HG03575 (cell line): ENCODE data around the gene TRIM2.

Experiments used
- ATAC-seq: cut with Tn5 transposase; IDR thresholded peaks from one replicate; pipeline ENCODE4 v1.9.1; 2021; ENCODE audit not compliant: unreplicated experiment, insufficient number of reproducible peaks, low FRiP score; ENCODE audit errors: extremely low read depth

Gene TRIM2

DNA sequence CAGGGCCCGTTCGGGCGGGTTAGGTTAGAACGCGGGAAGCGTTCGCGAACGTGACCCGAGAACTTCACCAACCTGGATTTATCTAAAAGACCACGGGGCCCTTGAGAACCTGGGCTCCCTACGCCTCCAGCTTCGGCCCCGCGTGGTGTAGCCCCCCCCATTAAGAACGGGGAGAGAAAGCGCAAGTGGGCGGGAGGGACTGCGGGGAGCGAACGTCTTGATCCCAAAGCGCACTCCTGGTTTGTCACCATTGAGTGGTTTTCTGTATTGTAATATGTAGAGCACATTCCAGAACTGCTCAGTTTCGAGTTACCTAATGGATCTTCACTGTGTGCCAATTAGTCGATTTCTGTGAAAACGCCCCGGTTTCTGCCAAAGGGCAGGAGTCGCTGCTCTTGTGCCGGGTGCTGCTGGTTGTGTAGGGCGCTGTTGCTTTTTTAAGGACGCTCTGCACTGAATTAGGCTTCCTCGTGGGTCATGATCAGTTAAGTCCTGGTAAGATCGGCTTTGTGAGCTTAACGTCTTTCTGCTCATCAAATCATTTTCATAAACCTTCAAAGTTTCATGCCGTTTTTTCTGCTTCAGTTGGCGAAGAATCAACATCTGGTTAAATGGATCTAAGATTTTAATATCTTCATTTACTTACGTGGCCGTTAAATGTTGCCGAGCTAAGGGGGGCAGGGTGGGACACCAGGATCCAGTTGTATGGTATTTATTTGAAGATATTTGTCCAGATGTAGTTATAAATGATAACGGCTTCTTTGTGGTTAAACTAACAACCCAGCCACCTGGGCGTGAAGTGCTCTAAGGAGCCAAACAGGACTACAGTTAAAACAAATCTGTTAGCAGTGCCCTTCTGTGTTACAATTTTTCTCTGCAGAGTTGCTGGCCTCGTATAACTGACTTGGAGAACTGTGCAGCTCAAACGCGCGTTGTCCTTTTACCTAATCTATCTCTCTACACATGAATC, 141.1 kb downstream of the TRIM2 start:
- no peak for ATAC-seq

DNA sequence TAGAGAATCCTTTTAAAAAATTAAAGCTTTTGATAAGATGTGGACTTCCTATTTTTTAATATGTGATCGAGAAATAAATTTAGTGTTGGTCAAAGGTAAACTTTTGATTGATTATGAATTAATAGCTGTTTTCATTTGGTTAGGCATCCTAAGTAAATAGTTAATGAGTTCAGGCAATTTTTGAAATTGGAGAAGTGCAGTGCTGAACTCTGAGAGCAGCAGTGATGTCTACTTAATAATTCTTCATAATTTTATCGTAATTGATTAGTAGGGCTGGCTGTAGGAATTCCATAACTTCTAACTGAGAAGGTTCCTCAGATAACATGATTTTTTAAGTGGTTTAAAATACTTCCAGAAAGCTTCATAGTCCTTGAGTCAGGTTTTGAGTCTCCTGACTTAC, 141.8 kb downstream of the TRIM2 start:
- no peak for ATAC-seq

DNA sequence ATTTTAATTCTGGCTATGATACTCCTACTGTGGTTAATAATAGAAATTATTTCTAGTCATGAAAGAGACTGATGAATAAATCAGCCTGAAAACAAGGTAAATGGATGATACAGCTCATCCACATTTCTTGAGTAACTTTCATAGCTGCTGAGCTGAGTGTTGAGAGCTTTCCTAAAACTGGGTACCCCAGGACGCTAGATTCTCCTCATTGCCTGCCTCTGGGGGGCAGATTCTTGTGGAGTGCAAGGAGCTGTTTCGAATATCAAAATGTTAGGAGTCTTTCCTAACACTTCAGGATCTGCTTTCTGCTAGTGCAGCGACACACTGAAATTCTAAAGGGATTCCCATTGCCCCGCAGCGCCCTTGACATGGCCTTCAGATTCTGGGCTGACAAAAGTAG, 142.3 kb downstream of the TRIM2 start:
- no peak for ATAC-seq

DNA sequence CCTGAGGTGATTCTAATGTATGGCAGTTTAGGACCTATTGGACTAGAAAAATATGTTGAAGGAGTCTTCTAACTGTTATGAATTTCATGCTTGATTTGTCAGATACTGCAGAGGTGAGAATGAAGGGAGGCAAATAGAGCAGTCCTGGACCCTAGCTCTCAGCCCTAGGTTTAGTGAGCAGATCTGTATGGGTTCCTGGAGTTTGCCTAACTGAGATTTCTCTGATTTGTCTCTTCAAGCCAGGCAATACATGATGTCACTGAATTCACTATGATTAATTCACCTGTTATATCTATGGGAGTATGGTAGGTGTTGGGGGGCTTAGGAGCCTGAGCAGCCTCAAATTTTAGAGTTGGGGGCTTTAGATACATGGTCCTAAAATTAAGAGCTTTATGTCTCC, 142.9 kb downstream of the TRIM2 start:
- no peak for ATAC-seq

DNA sequence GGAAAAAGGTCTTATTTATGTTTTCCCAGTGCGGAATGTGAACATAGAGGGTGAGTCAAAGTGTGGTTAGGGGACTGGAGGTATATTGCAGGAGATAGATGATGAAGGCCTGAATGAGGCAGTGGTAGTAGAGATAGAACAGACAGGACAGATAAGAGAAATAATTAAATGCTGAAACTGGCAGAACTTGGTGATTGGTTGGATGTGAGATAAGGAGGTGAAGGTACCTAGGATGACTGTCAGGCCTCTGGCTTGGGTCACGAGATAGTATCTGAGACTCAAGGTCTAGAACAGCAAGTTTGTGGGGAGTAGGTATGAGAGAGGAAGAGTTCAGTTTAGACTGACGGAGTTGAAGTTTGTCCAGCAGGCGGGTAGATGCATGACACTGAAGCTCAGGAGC, 143.8 kb downstream of the TRIM2 start:
- no peak for ATAC-seq

DNA sequence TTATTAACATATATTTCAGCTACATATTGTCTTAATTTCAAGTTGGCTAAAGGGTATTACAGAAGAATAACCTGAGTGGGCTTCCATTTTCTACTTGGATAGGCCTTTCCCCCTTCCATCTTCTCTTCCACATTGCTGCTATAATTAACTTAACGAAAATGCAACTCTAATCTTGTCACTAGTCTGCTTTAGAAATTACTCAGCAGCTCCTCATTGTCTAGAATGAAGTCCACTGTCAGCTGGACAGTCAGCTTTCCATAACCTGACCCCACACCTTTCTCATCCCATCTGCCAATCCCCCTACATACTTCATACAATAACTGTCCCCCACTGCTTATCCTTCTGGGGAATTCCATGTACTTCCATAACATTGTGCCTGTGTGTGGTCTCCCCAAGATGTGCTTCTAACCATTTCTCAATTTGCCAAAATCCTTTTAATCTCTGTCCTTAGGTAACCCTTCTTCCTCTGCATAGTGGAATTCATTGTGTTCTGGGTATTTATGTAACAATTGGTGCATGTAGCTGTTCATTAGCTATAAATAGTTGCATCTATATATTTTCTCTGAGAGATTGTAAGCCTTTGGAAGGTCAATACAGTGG, 145.1 kb downstream of the TRIM2 start:
- no peak for ATAC-seq

DNA sequence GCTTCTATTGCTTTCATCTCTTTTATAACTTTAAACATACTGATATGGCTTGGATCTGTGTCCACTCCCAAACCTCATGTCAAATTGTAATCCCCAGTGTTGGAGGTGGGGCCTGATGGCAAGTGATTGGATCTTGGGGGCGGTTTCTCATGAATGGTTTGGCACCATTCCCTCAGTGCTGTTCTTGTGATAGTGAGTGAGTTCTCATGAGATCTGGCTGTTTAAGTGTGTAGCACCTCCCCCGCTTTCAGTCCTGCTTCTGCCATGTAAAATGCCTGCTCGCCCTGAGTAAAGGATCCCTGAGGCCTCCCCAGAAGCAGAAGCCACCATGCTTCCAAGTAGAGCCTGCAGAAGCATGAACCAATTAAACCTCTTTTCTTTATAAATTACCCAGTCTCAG, 157.9 kb downstream of the TRIM2 start:
- ATAC-seq, result no peak

DNA sequence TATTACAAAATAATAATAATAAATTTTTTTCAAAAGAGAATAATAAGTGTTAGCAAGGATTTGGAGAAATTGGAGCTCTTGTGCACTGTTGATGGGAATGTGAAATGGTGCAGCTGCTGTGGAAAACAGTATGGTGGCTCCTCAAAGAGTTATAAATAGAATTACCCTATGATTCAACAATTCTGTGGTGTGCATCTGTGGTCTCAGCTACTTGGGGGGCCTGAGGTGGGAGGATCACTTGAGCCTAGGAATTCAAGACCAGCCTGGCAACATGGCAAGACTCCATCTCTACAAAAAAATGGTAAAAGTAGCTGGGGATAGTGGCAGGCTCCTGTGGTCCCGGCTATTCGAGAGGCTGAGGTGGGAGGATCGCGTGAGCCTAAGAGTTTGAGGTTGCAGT, 159.8 kb downstream of the TRIM2 start:
- ATAC-seq, result no peak

DNA sequence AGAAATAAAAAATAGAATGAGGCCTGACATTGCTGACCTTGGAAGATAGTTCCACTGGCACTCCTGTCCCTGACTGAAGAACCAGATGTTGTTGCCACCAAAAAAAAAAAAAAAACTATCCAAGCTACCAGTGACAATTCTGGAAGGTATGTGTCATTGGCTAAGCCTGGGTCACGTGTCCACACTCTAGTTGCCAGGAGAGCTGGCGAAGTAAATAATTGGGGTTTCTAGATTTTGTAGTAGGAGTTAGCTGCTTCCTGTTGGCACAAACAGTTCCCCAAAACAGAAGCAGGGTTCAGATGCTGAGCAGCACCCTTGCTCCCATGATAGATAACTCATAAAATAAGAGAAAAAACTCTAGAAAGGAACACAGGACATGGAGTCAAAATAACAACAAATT, 160.8 kb downstream of the TRIM2 start:
- ATAC-seq, result no peak

DNA sequence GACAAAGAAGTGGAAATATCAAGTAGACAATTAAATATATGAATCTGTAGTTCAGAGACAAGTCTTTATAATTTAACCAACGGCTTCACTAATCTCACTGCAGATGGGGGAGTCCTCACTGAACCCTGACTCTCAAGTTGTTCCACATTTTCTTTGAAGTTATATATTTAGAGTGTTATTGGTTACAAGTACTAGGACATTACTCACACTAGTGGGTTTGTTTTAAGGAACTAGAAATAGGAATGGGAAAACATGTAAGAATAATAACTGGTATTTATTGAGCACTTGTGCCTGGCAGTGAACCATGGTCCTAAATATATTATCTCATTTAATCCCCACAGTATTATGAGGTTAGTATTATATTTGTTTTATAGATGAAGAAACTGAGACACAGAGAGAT, 162.2 kb downstream of the TRIM2 start:
- no peak for ATAC-seq

DNA sequence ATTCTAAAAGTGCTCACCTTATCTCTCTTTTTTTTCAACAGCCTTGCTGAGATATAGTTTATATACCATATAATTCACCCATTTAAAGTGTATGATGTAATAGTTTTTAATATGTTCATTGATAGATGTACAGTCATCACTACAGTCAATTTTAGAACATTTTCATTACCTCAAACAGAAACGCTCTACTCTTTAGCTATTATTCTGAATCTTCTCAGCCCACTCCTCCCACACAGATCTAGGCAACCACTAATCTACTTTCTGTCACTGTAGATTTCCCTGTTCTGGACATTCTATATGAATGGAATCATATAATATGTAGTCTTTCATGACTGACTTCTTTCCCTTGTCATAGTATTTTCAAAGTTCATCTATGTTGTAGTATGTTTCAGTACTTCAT, 162.8 kb downstream of the TRIM2 start:
- ATAC-seq, result no peak

DNA sequence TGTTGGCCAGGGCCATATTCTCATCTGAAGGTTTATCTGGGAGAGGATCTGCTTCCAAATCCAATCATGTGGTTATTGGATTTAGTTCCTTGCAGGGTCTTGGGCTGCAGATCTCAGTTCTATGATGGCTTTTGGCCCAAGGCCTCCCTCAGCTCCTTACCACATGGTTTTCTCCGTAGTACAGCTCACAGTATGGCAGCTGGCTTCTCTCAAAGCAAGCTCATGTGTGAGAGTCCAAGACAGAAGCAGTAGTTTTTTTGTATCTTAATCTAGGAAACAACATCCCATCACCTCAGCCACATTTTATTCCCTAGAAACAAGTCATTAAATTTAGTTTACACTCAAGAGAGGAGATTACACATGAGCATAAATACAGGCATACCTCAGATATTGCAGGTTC, 164.8 kb downstream of the TRIM2 start:
- ATAC-seq, result no peak

DNA sequence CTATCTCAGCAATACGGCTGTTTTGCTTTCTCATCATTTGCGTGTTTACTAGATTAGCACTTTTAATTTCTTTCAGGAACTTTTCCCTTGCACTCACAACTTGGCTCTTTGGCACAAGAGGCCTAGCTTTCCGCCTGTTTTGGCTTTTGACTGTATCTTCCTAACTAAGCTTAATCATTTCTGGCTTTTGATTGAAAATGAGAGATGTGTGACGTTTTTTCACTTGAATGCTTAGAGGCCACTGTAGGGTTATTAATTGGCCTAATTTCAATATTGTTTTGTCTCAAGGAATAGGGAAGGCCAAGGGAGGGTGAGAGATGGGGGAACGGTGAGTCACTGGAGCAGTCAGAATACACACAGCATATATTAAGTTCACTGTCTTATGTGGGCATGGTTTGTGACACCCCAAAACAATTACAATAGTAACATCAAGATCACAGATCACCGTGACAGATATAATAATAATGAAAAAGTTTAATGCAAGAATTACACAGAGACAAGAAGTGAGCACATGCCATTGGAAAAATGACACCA, 167.5 kb downstream of the TRIM2 start:
- ATAC-seq, result no peak

DNA sequence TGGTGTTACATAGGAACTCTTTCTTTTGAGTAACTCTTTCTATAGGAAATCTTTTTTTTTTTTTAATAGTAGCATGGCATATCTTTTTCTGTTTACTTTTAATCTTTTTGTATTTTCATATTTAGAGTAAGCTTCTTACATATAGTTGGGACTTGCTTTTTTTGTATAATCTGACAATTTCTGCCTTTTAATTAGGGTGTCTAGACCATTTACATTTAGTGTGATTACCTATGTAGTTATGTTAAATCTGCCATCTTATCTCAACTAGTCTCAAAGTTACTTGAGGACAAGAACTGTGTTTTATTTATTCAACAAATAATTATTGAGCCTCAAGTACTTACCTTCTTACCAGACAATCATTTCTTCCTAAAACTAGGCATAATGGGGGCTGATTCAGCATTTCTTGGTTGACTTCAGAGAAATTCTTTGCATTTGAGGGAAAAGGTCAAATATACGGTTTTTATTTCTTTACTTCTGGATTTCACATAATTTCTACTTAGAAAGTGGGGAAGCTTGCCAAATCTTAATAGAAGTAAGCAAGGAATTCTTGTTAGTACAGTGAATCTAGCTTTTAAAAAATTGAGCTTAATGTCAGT, 168.8 kb downstream of the TRIM2 start:
- ATAC-seq, result no peak

DNA sequence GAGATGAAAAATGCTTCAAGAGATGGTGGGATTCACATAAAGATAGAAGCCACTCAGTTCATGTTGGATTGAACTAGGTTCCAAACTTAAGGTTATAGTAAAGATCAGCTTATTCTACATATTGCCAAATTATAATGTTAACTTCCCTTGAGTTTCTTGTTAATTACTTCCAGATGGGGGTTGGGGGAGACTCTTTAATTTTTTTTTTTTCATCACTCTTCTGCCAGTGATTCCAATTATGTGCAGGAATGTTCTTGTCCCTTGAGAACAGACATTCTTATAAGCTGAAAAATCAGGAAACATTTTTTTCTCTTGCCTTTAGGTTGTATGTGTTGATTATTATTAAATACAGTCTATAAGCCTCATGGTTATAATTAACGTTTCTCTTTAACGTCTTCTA, 170.2 kb downstream of the TRIM2 start:
- ATAC-seq, result no peak

DNA sequence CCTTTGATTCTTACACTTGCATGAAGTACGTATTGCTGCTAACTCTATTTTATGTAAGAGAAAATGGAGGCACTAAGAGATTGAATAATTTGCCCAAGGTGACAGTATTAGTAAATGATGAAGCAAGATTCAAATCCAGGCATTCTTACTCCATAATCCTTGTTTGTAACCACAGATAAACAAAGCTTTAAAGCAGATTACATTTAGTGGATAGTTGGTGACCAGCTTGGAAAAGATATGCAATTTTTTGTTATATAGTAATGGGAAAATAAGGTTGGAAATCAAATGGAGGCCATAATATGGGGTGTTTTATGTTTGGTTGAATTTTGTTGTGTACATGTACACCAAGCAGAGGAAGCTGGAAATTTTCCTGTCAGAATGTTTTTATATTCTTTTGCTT, 171.1 kb downstream of the TRIM2 start:
- no peak for ATAC-seq

DNA sequence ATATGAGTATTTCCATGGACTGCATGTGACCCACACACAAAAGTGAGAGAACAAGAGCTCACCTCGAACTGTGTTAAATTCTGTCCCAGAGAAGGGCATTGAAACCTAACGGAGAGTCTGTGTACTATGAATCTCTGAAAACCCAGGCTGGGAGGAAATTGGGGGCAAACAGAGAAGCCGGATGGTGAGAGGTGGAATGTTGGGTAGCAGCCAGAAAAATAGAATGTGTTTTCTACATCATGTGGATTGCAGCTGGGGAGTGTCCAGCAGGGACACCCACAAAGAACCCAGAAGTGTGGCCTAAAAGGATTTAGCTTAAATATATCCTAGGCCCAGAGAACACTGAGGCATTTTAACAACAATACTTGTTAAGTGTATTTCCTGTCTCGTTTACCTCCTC, 178.9 kb downstream of the TRIM2 start:
- no peak for ATAC-seq

DNA sequence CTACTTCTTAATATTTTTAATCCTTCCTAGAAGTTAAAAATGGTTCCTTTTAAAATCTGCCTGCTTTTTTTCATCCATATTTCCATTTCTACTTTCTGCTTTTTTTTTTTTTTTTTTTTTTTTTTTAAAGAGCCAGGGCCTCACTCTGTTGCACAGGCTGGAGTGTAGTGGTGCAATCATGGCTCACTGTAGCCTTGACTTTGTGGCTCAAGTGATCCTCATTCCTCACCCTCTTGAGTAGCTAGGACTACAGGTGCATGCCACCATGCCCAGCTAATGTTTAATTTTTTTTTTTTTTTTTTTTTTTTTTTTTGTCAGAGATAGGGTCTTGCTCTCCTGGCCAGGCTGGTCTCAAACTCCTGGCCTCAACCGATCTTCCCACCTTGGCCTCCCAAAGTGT, 179.9 kb downstream of the TRIM2 start:
- ATAC-seq, result no peak

DNA sequence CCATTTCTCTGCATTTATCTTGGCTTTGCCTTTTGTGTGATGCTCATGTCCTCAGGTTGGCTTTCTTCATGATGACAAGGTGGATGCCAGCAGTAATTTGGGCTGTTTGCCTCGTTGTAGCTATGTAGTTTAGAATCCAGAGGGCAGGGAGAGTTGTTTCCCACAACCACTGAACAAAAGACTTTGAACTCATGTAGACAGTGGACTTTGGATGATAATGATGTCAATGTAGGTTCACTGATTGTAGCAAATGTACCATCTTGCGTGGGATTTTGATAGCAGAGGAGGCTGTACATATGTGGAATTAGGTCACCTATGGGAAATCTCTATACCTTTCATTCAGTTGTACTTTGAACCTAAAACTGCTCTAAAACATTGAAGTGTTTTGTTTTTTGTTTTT, 181.5 kb downstream of the TRIM2 start:
- no peak for ATAC-seq

DNA sequence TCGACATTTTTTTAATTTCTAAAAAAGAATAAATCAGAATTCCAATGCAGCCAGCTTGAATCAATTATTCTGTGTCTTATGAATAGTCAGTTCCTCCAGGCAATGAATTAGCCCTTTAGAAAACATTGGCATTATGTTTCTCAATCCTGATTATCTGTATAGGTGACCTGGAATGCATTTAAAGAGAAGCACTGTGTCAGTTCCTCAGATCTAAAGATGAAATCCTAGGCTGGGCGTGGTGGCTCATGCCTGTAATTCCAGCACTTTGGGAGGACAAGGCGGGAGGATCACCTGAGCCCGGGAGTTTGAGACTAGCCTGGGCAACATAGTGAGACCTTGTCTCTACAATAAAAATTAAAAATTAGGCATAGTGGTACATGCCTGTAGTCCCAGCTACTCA, 183.7 kb downstream of the TRIM2 start:
- ATAC-seq, result no peak
